CD4-positive, alpha-beta T cell (primary cell): ENCODE measurements around the gene ATP6V1E1. TPM values are rescaled to one million over a fixed set of nuclear protein-coding genes. Genes with fewer than 3 reads are reported as not detected.

ENCODE experiments used
- ATAC-seq: fragments of 200-7000 bp; cut with Tn5 transposase; one replicate; pipeline ENCODE4 v1.10.0; 2022; ENCODE audit warnings: mild to moderate bottlenecking; ENCODE audit not compliant: poor library complexity
- CTCF ChIA-PET: fragments of 350-600 bp; sonication (Branson Sonifier 250); formaldehyde crosslinking; loops from one replicate; lab custom pipeline; 2021; ENCODE audit warnings: antibody characterized with exemption, inconsistent platforms; lab: Charles Lee
- POLR2A ChIA-PET: fragments of 350-600 bp; sonication (Branson Sonifier 250); formaldehyde crosslinking; loops from one replicate; lab custom pipeline; 2021; ENCODE audit warnings: antibody characterized with exemption, inconsistent platforms; lab: Charles Lee
- DNase-seq, 14 experiments: peaks; one replicate each; pipeline ENCODE4 v3.0.0-alpha.2; 2013 to 2020; ENCODE audit warnings: mixed read lengths in 2 of 14
- H3K27ac ChIP-seq, 2 donors: one replicate each; pipeline versions ENCODE4 v1.5.1 to v1.7.0; 2013; ENCODE audit warnings: low read length in 2 of 2, low read depth in 1 of 2, mild to moderate bottlenecking in 1 of 2
- H3K27me3 ChIP-seq, 2 experiments: 1 replicate in 1 of 2; 2 replicates in 1 of 2; pipeline versions ENCODE4 v1.6.1 to v1.7.0; 2013; ENCODE audit warnings: low read length in 2 of 2, control low read depth in 1 of 2, mild to moderate bottlenecking in 1 of 2, moderate library complexity in 1 of 2; ENCODE audit not compliant: insufficient read depth in 2 of 2, control insufficient read depth in 1 of 2
- H3K36me3 ChIP-seq: one replicate; pipeline ENCODE4 v1.6.1; 2013; ENCODE audit warnings: low read length, control low read depth; ENCODE audit not compliant: insufficient read depth
- H3K4me1 ChIP-seq: one replicate; pipeline ENCODE4 v1.6.1; 2013; ENCODE audit warnings: low read length, control low read depth; ENCODE audit not compliant: insufficient read depth
- H3K4me3 ChIP-seq: one replicate; pipeline ENCODE4 v1.5.1; 2013; ENCODE audit warnings: mild to moderate bottlenecking, low read length, moderate library complexity
- H3K9me3 ChIP-seq, 2 experiments: 1 replicate in 1 of 2; 2 replicates in 1 of 2; pipeline versions ENCODE4 v1.6.1 to v1.7.0; 2013; ENCODE audit warnings: low read length in 2 of 2, mild to moderate bottlenecking in 2 of 2, control low read depth in 1 of 2, moderate library complexity in 1 of 2; ENCODE audit not compliant: control insufficient read depth in 1 of 2, insufficient read depth in 1 of 2
- H3K27ac Mint-ChIP-seq: one replicate; pipeline ENCODE4 v1.8.0; 2020; ENCODE audit warnings: mixed read lengths
- H3K27me3 Mint-ChIP-seq: one replicate; pipeline ENCODE4 v1.8.0; 2021; ENCODE audit warnings: mixed read lengths
- H3K36me3 Mint-ChIP-seq: one replicate; pipeline ENCODE4 v1.8.0; 2021; ENCODE audit warnings: low read depth, mixed read lengths
- H3K4me1 Mint-ChIP-seq: one replicate; pipeline ENCODE4 v1.8.0; 2021; ENCODE audit warnings: low read depth, mixed read lengths
- H3K4me3 Mint-ChIP-seq: one replicate; pipeline ENCODE4 v1.8.0; 2020; ENCODE audit warnings: mild to moderate bottlenecking, mixed read lengths
- H3K9me3 Mint-ChIP-seq: one replicate; pipeline ENCODE4 v1.8.0; 2020; ENCODE audit warnings: mixed read lengths
- CTCF ChIP-seq: fragments of 200-600 bp; IDR thresholded peaks from one replicate; pipeline ENCODE4 v1.8.0; 2022; ENCODE audit warnings: antibody characterized with exemption, mild to moderate bottlenecking
- intact Hi-C, 2 experiments: fragments of 100-400 bp; cut with DNase I in 1 of 2; cut with micrococcal nuclease in 1 of 2; formaldehyde crosslinking; loops; one replicate each; pipeline versions ENCODE4 v1.15.1 to v1.9.0; 2023 to 2025; cut with DNase I, micrococcal nuclease
- total RNA-seq, 174 experiments: library from RNA in 2 of 174; stranded (reverse) in 2 of 174; gene quantifications; one replicate each; pipeline ENCODE4 v1.2.3 and lab custom pipeline; 2021 to 2026

Gene ATP6V1E1
- total RNA-seq, 2 experiments from 2014 or later: 48.4 to 50.8 TPM

GRCh38 chr22:17598318-17598717 is 30.2 kb downstream of the ATP6V1E1 start:
- POLR2A ChIA-PET: no interaction called here
- Mint-ChIP-seq H3K4me3 (no peak overlapping the region), H3K27ac (no peak overlapping the region), H3K4me1 (no peaks in the 10 kb centered on the region), H3K36me3 (peaks cover 82% of the 10 kb centered on the region), H3K9me3 (no peaks in the 10 kb centered on the region), H3K27me3 (no peaks in the 10 kb centered on the region)
- DNase-seq (no peak), ATAC-seq (no peak)
- no peak for TF ChIP-seq CTCF
- peaks cover 69% of the 10 kb centered on the region for H3K36me3 ChIP-seq
- H3K4me3 ChIP-seq: no peak overlapping the region
- no peak overlapping the region for H3K27ac ChIP-seq
- CTCF ChIA-PET: no interaction called here
- no peaks in the 10 kb centered on the region for H3K4me1 ChIP-seq
- no peaks in the 10 kb centered on the region for H3K9me3 ChIP-seq
- H3K27me3 ChIP-seq: no peaks in the 10 kb centered on the region
- intact Hi-C loops: no loop called here

GRCh38 chr22:17597217-17597616 is 31.3 kb downstream of the ATP6V1E1 start:
- Histone ChIP-seq H3K27ac (no peak overlapping the region), H3K4me1 (no peaks in the 10 kb centered on the region), H3K36me3 (peaks cover 77% of the 10 kb centered on the region), H3K9me3 (no peaks in the 10 kb centered on the region), H3K27me3 (no peaks in the 10 kb centered on the region), H3K4me3 (no peak overlapping the region)
- DNase-seq: no peak
- CTCF ChIA-PET: no interaction called here
- POLR2A ChIA-PET: no interaction called here
- Mint-ChIP-seq H3K27ac (no peak overlapping the region), H3K9me3 (no peaks in the 10 kb centered on the region), H3K36me3 (peaks cover 93% of the 10 kb centered on the region), H3K27me3 (no peaks in the 10 kb centered on the region), H3K4me1 (no peaks in the 10 kb centered on the region), H3K4me3 (no peak overlapping the region)
- intact Hi-C loops: no loop called here
- TF ChIP-seq CTCF: no peak
- ATAC-seq: no peak

- no peaks in the 10 kb centered on the region for H3K27me3 ChIP-seq
- Mint-ChIP-seq H3K27me3 (no peaks in the 10 kb centered on the region), H3K9me3 (no peaks in the 10 kb centered on the region), H3K27ac (no peak overlapping the region), H3K4me1 (no peaks in the 10 kb centered on the region), H3K4me3 (no peak overlapping the region), H3K36me3 (peaks cover 99% of the 10 kb centered on the region)
- no peak for ATAC-seq
- no peak overlapping the region for H3K27ac ChIP-seq
- no peaks in the 10 kb centered on the region for H3K4me1 ChIP-seq
- no peak for DNase-seq
- no peak overlapping the region for H3K4me3 ChIP-seq
- no peaks in the 10 kb centered on the region for H3K9me3 ChIP-seq
- ChIA-PET CTCF (no interaction called here), POLR2A (no interaction called here)
- intact Hi-C loops: no loop called here
- no peak for TF ChIP-seq CTCF
- peaks cover 80% of the 10 kb centered on the region for H3K36me3 ChIP-seq
These were observed 32.3 kb downstream of the ATP6V1E1 start for GRCh38 chr22:17596226-17596625.
